DND-41 (cell line): ENCODE results near the gene DUSP28.

Experiments
- CTCF ChIP-seq: IDR thresholded peaks from 2 replicates; pipeline ENCODE4 v1.5.1; 2012; ENCODE audit warnings: borderline replicate concordance, low read length, moderate library complexity, mild to moderate bottlenecking; ENCODE audit not compliant: poor library complexity, severe bottlenecking; ENCODE audit errors: extremely low read depth
- EZH2 ChIP-seq: IDR thresholded peaks from 3 replicates; pipeline ENCODE4 v1.6.1; 2012; ENCODE audit warnings: borderline replicate concordance, low read depth, mild to moderate bottlenecking, moderate library complexity, low read length, inconsistent platforms; ENCODE audit not compliant: severe bottlenecking

- TF ChIP-seq CTCF: no peak
- no peak for TF ChIP-seq EZH2
Observed at GRCh38 chr2:240551811-240552210, 8.3 kb upstream of the DUSP28 start.
